Endodermal cell (in vitro differentiated cells): ENCODE data around the gene CYTH3. TPM values are rescaled to one million over a fixed set of nuclear protein-coding genes. Genes with fewer than 3 reads are reported as not detected.

Experiments used
- DNase-seq: peaks from one replicate; pipeline ENCODE4 v3.0.0-alpha.2; 2017
- H3K27ac ChIP-seq: 2 replicates; pipeline ENCODE4 v1.5.1; 2013; ENCODE audit warnings: mild to moderate bottlenecking, low read depth, low read length, moderate library complexity
- H3K27me3 ChIP-seq: 2 replicates; pipeline ENCODE4 v1.6.1; 2013; ENCODE audit warnings: mild to moderate bottlenecking, low read length, moderate library complexity; ENCODE audit not compliant: insufficient read depth, control insufficient read depth, poor library complexity, severe bottlenecking
- H3K36me3 ChIP-seq: 2 replicates; pipeline ENCODE4 v1.7.0; 2013; ENCODE audit warnings: mild to moderate bottlenecking, low read length, moderate library complexity; ENCODE audit not compliant: control insufficient read depth, insufficient read depth
- H3K4me1 ChIP-seq: one replicate; pipeline ENCODE4 v1.7.0; 2013; ENCODE audit warnings: low read length; ENCODE audit not compliant: control insufficient read depth, insufficient read depth
- H3K4me3 ChIP-seq: 2 replicates; pipeline ENCODE4 v1.5.1; 2013; ENCODE audit warnings: mild to moderate bottlenecking, low read length, moderate library complexity
- H3K9ac ChIP-seq: 2 replicates; pipeline ENCODE4 v1.6.1; 2013; ENCODE audit warnings: mild to moderate bottlenecking, low read length, moderate library complexity; ENCODE audit not compliant: poor library complexity, severe bottlenecking; ENCODE audit errors: extremely low read depth
- H3K9me3 ChIP-seq: 2 replicates; pipeline ENCODE4 v1.6.1; 2013; ENCODE audit warnings: mild to moderate bottlenecking, low read length, moderate library complexity; ENCODE audit not compliant: control insufficient read depth
- H3K27ac Mint-ChIP-seq: 2 replicates; pipeline ENCODE4 v1.8.0; 2020; ENCODE audit warnings: mixed read lengths
- H3K27me3 Mint-ChIP-seq: 2 replicates; pipeline ENCODE4 v1.8.0; 2021; ENCODE audit warnings: mild to moderate bottlenecking, mixed read lengths; ENCODE audit not compliant: insufficient read depth
- H3K36me3 Mint-ChIP-seq: 2 replicates; pipeline ENCODE4 v1.8.0; 2020; ENCODE audit warnings: low read depth, mixed read lengths
- H3K4me1 Mint-ChIP-seq: 2 replicates; pipeline ENCODE4 v1.8.0; 2020; ENCODE audit warnings: mixed read lengths
- H3K4me3 Mint-ChIP-seq: 2 replicates; pipeline ENCODE4 v1.8.0; 2020; ENCODE audit warnings: mild to moderate bottlenecking, moderate library complexity, mixed read lengths
- H3K9me3 Mint-ChIP-seq: 2 replicates; pipeline ENCODE4 v1.8.0; 2020; ENCODE audit warnings: mild to moderate bottlenecking, mixed read lengths
- WGBS, 2 experiments: methylation state at CpG; one replicate each; pipeline versions ENCODE4 v1.1.5 to v1.1.7; 2013; ENCODE audit warnings: missing lambda C conversion rate in 2 of 2, mixed read lengths in 1 of 2; ENCODE audit not compliant: insufficient coverage in 1 of 2, insufficient read length in 1 of 2; 5-methylcytosine and 5-hydroxymethylcytosine counted together
- total RNA-seq, 2 donors: library from RNA; stranded (reverse); fragmentation: NEBNext Ultra II Directional in 1 of 2; extraction: Animal tissue kit (Norgen Biotek cat#: 25700) in 1 of 2; gene quantifications; 2 replicates in 1 of 2; 3 replicates in 1 of 2; pipeline ENCODE4 v1.2.1, GENCODE V29; 2021
- TF ChIP-seq, protein P1 (sequence below): fragments of 200-600 bp; sonication (generic); conservative IDR thresholded peaks from 2 replicates; pipeline ENCODE4 v1.5.0; 2021; ENCODE audit warnings: antibody characterized with exemption, mild to moderate bottlenecking

Gene CYTH3
- total RNA-seq, 2 donors from 2014 or later = 10.6 to 10.8 TPM

- Histone ChIP-seq H3K9ac (no peak overlapping the region), H3K36me3 (peaks cover 48% of the 10 kb centered on the region), H3K4me3 (no peak overlapping the region), H3K4me1 (no peaks in the 10 kb centered on the region), H3K27me3 (no peaks in the 10 kb centered on the region), H3K27ac (no peak overlapping the region), H3K9me3 (no peaks in the 10 kb centered on the region)
- Mint-ChIP-seq H3K9me3 (no peaks in the 10 kb centered on the region), H3K27ac (peak overlapping the region; percentile 66), H3K4me1 (peaks cover 4% of the 10 kb centered on the region), H3K36me3 (peaks cover 54% of the 10 kb centered on the region), H3K27me3 (no peaks in the 10 kb centered on the region), H3K4me3 (no peak overlapping the region)
- WGBS, 2 experiments = 94 to 98% methylated on average over 25 to 28 of the region's 28 CpGs
- TF ChIP-seq, protein P1, sequence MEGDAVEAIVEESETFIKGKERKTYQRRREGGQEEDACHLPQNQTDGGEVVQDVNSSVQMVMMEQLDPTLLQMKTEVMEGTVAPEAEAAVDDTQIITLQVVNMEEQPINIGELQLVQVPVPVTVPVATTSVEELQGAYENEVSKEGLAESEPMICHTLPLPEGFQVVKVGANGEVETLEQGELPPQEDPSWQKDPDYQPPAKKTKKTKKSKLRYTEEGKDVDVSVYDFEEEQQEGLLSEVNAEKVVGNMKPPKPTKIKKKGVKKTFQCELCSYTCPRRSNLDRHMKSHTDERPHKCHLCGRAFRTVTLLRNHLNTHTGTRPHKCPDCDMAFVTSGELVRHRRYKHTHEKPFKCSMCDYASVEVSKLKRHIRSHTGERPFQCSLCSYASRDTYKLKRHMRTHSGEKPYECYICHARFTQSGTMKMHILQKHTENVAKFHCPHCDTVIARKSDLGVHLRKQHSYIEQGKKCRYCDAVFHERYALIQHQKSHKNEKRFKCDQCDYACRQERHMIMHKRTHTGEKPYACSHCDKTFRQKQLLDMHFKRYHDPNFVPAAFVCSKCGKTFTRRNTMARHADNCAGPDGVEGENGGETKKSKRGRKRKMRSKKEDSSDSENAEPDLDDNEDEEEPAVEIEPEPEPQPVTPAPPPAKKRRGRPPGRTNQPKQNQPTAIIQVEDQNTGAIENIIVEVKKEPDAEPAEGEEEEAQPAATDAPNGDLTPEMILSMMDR = no peak
- DNase-seq = no peak
Observed at GRCh38 chr7:6157685-6158423, 114.6 kb downstream of the CYTH3 start.

DNA sequence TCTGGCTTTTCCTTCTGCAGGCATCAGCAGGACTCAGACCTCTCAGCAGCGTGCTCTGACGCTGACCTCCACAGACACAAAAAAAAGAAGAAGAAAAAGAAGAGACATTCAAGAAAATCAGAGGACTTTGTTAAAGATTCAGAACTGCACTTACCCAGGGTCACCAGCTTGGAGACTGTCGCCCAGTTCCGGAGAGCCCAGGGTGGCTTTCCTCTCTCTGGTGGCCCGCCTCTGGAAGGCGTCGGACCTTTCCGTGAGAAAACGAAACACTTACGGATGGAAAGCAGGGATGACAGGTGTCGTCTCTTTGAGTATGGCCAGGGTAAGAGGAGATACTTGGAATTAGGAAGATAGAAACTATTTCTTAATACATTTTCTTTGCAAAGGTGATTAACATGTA is 115.7 kb downstream of the CYTH3 start:
- no peak overlapping the region for H3K9ac ChIP-seq
- no peak overlapping the region for H3K27ac ChIP-seq
- Mint-ChIP-seq H3K36me3 (peaks cover 64% of the 10 kb centered on the region), H3K9me3 (no peaks in the 10 kb centered on the region), H3K4me1 (peaks cover 4% of the 10 kb centered on the region), H3K27ac (peak overlapping the region; percentile 1), H3K27me3 (no peaks in the 10 kb centered on the region), H3K4me3 (no peak overlapping the region)
- no peak overlapping the region for H3K4me3 ChIP-seq
- no peaks in the 10 kb centered on the region for H3K27me3 ChIP-seq
- no peaks in the 10 kb centered on the region for H3K4me1 ChIP-seq
- TF ChIP-seq, protein P1 = no peak
- DNase-seq = no peak
- WGBS, 2 experiments = 95 to 97% methylated on average over 6 to 11 of the region's 11 CpGs
- H3K9me3 ChIP-seq = no peaks in the 10 kb centered on the region
- peaks cover 50% of the 10 kb centered on the region for H3K36me3 ChIP-seq

DNA sequence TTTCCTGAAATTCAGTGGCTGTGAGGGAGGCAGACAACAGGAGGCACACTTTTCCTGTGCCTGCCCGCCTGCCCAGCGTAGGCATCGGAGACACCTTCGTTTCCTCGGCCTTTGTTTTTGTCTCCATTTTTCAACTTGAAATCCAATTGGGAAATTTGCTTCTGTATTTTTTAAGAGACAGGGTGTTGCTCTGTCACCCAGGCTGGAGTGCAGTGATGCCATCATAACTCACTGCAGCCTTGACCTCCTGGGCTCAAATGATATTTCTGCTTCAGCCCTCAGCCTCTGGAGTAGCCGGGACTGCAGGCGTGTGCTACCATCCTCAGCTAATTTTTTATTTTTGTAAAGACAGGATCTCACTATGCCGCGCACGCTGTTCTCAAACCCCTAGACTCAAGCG is 116.8 kb downstream of the CYTH3 start:
- 93 to 97% methylated on average over 11 of the region's 11 CpGs for WGBS, 2 experiments
- no peaks in the 10 kb centered on the region for H3K27me3 Mint-ChIP-seq

More for the DNA sequence above, 116.8 kb downstream of the CYTH3 start:
- H3K9me3 Mint-ChIP-seq = no peaks in the 10 kb centered on the region
- TF ChIP-seq, protein P1 = no peak
- no peaks in the 10 kb centered on the region for H3K9me3 ChIP-seq
- no peaks in the 10 kb centered on the region for H3K27me3 ChIP-seq
- peaks cover 3% of the 10 kb centered on the region for H3K4me1 Mint-ChIP-seq
- no peak overlapping the region for H3K9ac ChIP-seq
- DNase-seq = no peak
- peaks cover 46% of the 10 kb centered on the region for H3K36me3 ChIP-seq
- peaks cover 63% of the 10 kb centered on the region for H3K36me3 Mint-ChIP-seq
- no peak overlapping the region for H3K4me3 Mint-ChIP-seq
- H3K4me3 ChIP-seq = no peak overlapping the region
- no peak overlapping the region for H3K27ac ChIP-seq
- no peak overlapping the region for H3K27ac Mint-ChIP-seq
- H3K4me1 ChIP-seq = no peaks in the 10 kb centered on the region
